Immature natural killer cell (primary cell): Measurements from ENCODE around the gene FOXI3. TPM values are rescaled to one million over a fixed set of nuclear protein-coding genes. Genes with fewer than 3 reads are reported as not detected.
"Not testable (repeated sequence)": the region's sequence is repeated elsewhere in the genome, so short reads cannot be mapped to it uniquely, and the experiment has no call there.

Experiments
- DNase-seq, 3 donors: peaks; one replicate each; pipeline ENCODE4 v3.0.0; 2022; ENCODE audit warnings: mixed read lengths in 1 of 3
- H3K27ac Mint-ChIP-seq, 6 donors: one replicate each; pipeline ENCODE4 v1.8.0; 2020; ENCODE audit warnings: mixed read lengths in 6 of 6, mild to moderate bottlenecking in 5 of 6, inconsistent platforms in 4 of 6, moderate library complexity in 3 of 6
- H3K27me3 Mint-ChIP-seq, 3 donors: one replicate each; pipeline ENCODE4 v1.8.0; 2020 to 2021; ENCODE audit warnings: low read depth in 3 of 3, mild to moderate bottlenecking in 3 of 3, mixed read lengths in 3 of 3, moderate library complexity in 3 of 3, inconsistent platforms in 1 of 3
- H3K36me3 Mint-ChIP-seq, 3 donors: one replicate each; pipeline ENCODE4 v1.8.0; 2020; ENCODE audit warnings: mixed read lengths in 3 of 3, inconsistent platforms in 2 of 3, mild to moderate bottlenecking in 2 of 3
- H3K4me1 Mint-ChIP-seq, 2 donors: one replicate each; pipeline ENCODE4 v1.8.0; 2020; ENCODE audit warnings: inconsistent platforms in 2 of 2, mild to moderate bottlenecking in 2 of 2, mixed read lengths in 2 of 2, moderate library complexity in 1 of 2
- H3K4me3 Mint-ChIP-seq, 5 donors: one replicate each; pipeline ENCODE4 v1.8.0; 2020; ENCODE audit warnings: mild to moderate bottlenecking in 5 of 5, mixed read lengths in 5 of 5, inconsistent platforms in 3 of 5, moderate library complexity in 3 of 5
- H3K9me3 Mint-ChIP-seq, 6 donors: one replicate each; pipeline ENCODE4 v1.8.0; 2020; ENCODE audit warnings: mild to moderate bottlenecking in 6 of 6, mixed read lengths in 6 of 6, inconsistent platforms in 4 of 6, moderate library complexity in 3 of 6
- polyA plus RNA-seq, 3 donors: library from polyadenylated mRNA; unstranded; fragments of 300-500 nt; fragmentation: Illumina TruSeq; gene quantifications; one replicate each; pipeline ENCODE4 v1.2.3, GENCODE V29; 2021

FOXI3 gene
- polyA plus RNA-seq, 3 donors from 2014 or later = not detected

GRCh38 chr2:88452980-88453582, 588 bp upstream of the FOXI3 start:
- Mint-ChIP-seq H3K9me3 (peaks cover 0 to 5% (median 0%) of the 10 kb centered on the region in 6 donors), H3K27ac (no peak overlapping the region), H3K27me3 (peaks cover 16 to 28% (median 16%) of the 10 kb centered on the region in 3 donors), H3K4me1 (peaks cover 8 to 9% of the 10 kb centered on the region in 2 donors), H3K4me3 (peak overlapping the region; percentile 70 to 80 (median 74)), H3K36me3 (no peaks in the 10 kb centered on the region)
- DNase-seq = no peak

- H3K4me1 Mint-ChIP-seq = peaks cover 8 to 9% of the 10 kb centered on the region in 2 donors
- peaks cover 0 to 5% (median 0%) of the 10 kb centered on the region in 6 donors for H3K9me3 Mint-ChIP-seq
- H3K36me3 Mint-ChIP-seq = no peaks in the 10 kb centered on the region
- H3K27ac Mint-ChIP-seq = no peak overlapping the region
- peak overlapping the region; percentile 33 to 71 (median 58) for H3K4me3 Mint-ChIP-seq
- peak in 2 of 3 donors; percentile 0 to 9 for DNase-seq
- H3K27me3 Mint-ChIP-seq = peaks cover 16 to 32% (median 23%) of the 10 kb centered on the region in 3 donors
Measured at GRCh38 chr2:88451811-88452564, 505 bp downstream of the FOXI3 start.

GRCh38 chr2:88450925-88451810, 1.3 kb downstream of the FOXI3 start:
- Mint-ChIP-seq H3K27ac (no peak overlapping the region), H3K4me1 (peaks cover 8 to 9% of the 10 kb centered on the region in 2 donors), H3K4me3 (peak overlapping the region; percentile 33 to 71 (median 58)), H3K27me3 (peaks cover 13 to 32% (median 25%) of the 10 kb centered on the region in 3 donors), H3K9me3 (peaks cover 0 to 5% (median 0%) of the 10 kb centered on the region in 6 donors), H3K36me3 (no peaks in the 10 kb centered on the region)
- no peak for DNase-seq

GRCh38 chr2:88450186-88450585, 2.3 kb downstream of the FOXI3 start:
- Mint-ChIP-seq H3K27me3 (peaks cover 15 to 34% (median 28%) of the 10 kb centered on the region in 3 donors), H3K27ac (no peak overlapping the region), H3K36me3 (no peaks in the 10 kb centered on the region), H3K4me1 (peaks cover 8 to 9% of the 10 kb centered on the region in 2 donors), H3K4me3 (no peak overlapping the region), H3K9me3 (peaks cover 0 to 5% (median 0%) of the 10 kb centered on the region in 6 donors)
- DNase-seq = no peak

- no peak overlapping the region for H3K27ac Mint-ChIP-seq
- H3K27me3 Mint-ChIP-seq = peaks cover 15 to 29% (median 25%) of the 10 kb centered on the region in 3 donors
- H3K9me3 Mint-ChIP-seq = no peaks in the 10 kb centered on the region
- H3K36me3 Mint-ChIP-seq = no peaks in the 10 kb centered on the region
- DNase-seq = no peak
- H3K4me1 Mint-ChIP-seq = peaks cover 6 to 8% of the 10 kb centered on the region in 2 donors
- no peak overlapping the region for H3K4me3 Mint-ChIP-seq
Measured at GRCh38 chr2:88448248-88448647, 4.2 kb downstream of the FOXI3 start.

- no peaks in the 10 kb centered on the region for H3K4me1 Mint-ChIP-seq
- H3K36me3 Mint-ChIP-seq = no peaks in the 10 kb centered on the region
- no peaks in the 10 kb centered on the region for H3K9me3 Mint-ChIP-seq
- no peak overlapping the region for H3K27ac Mint-ChIP-seq
- H3K27me3 Mint-ChIP-seq = peaks cover 7 to 23% (median 20%) of the 10 kb centered on the region in 3 donors
- H3K4me3 Mint-ChIP-seq = no peak overlapping the region
- no peak for DNase-seq
Measured at GRCh38 chr2:88443353-88443938, 9.0 kb downstream of the FOXI3 start.

- Mint-ChIP-seq H3K27me3 (peaks cover 10 to 16% (median 13%) of the 10 kb centered on the region in 3 donors), H3K4me3 (no peak overlapping the region), H3K27ac (no peak overlapping the region), H3K36me3 (no peaks in the 10 kb centered on the region), H3K9me3 (no peaks in the 10 kb centered on the region), H3K4me1 (no peaks in the 10 kb centered on the region)
- no peak for DNase-seq
Measured at GRCh38 chr2:88442473-88442872, 10.0 kb downstream of the FOXI3 start.

GRCh38 chr2:88442061-88442460, 10.4 kb downstream of the FOXI3 start:
- Mint-ChIP-seq H3K4me1 (no peaks in the 10 kb centered on the region), H3K36me3 (no peaks in the 10 kb centered on the region), H3K9me3 (no peaks in the 10 kb centered on the region), H3K27ac (no peak overlapping the region), H3K4me3 (no peak overlapping the region), H3K27me3 (peaks cover 10 to 13% (median 13%) of the 10 kb centered on the region in 3 donors)
- no peak for DNase-seq

GRCh38 chr2:88437010-88437409, 15.5 kb downstream of the FOXI3 start:
- H3K4me3 Mint-ChIP-seq = no peak overlapping the region
- H3K9me3 Mint-ChIP-seq = no peaks in the 10 kb centered on the region
- H3K36me3 Mint-ChIP-seq = no peaks in the 10 kb centered on the region
- DNase-seq = no peak
- H3K27me3 Mint-ChIP-seq = peaks cover 5 to 12% (median 6%) of the 10 kb centered on the region in 3 donors
- H3K4me1 Mint-ChIP-seq = no peaks in the 10 kb centered on the region
- no peak overlapping the region for H3K27ac Mint-ChIP-seq

- Mint-ChIP-seq H3K27ac (no peak overlapping the region), H3K36me3 (no peaks in the 10 kb centered on the region), H3K9me3 (peaks cover 0 to 2% (median 0%) of the 10 kb centered on the region in 6 donors), H3K27me3 (peaks cover 0 to 7% (median 3%) of the 10 kb centered on the region in 3 donors), H3K4me3 (no peak overlapping the region), H3K4me1 (no peaks in the 10 kb centered on the region)
- no peak for DNase-seq
Measured at GRCh38 chr2:88429929-88430328, 22.6 kb downstream of the FOXI3 start.

- no peaks in the 10 kb centered on the region for H3K36me3 Mint-ChIP-seq
Measured at GRCh38 chr2:88423733-88424132, 28.8 kb downstream of the FOXI3 start.

GRCh38 chr2:88419051-88419450, 33.4 kb downstream of the FOXI3 start:
- not testable (repeated sequence) for H3K4me1 Mint-ChIP-seq

More at GRCh38 chr2:88423733-88424132, 28.8 kb downstream of the FOXI3 start:
- H3K4me1 Mint-ChIP-seq = no peaks in the 10 kb centered on the region
- no peak for DNase-seq
- peaks cover 0 to 2% (median 0%) of the 10 kb centered on the region in 6 donors for H3K9me3 Mint-ChIP-seq
- H3K27ac Mint-ChIP-seq = no peak overlapping the region
- H3K27me3 Mint-ChIP-seq = peaks cover 0 to 11% (median 2%) of the 10 kb centered on the region in 3 donors
- no peak overlapping the region for H3K4me3 Mint-ChIP-seq

GRCh38 chr2:88416016-88416663, 36.4 kb downstream of the FOXI3 start:
- Mint-ChIP-seq H3K4me1 (no peaks in the 10 kb centered on the region), H3K4me3 (no peak overlapping the region), H3K9me3 (no peaks in the 10 kb centered on the region), H3K27me3 (peaks cover 0 to 5% (median 2%) of the 10 kb centered on the region in 3 donors), H3K36me3 (no peaks in the 10 kb centered on the region), H3K27ac (no peak overlapping the region)
- DNase-seq = no peak

More at GRCh38 chr2:88419051-88419450, 33.4 kb downstream of the FOXI3 start:
- H3K4me3 Mint-ChIP-seq, H3K27me3 Mint-ChIP-seq, DNase-seq, H3K9me3 Mint-ChIP-seq, H3K36me3 Mint-ChIP-seq, H3K27ac Mint-ChIP-seq: not testable (repeated sequence)
